ENCODE data around the gene LRRC14B.

The LRRC14B gene

DNA sequence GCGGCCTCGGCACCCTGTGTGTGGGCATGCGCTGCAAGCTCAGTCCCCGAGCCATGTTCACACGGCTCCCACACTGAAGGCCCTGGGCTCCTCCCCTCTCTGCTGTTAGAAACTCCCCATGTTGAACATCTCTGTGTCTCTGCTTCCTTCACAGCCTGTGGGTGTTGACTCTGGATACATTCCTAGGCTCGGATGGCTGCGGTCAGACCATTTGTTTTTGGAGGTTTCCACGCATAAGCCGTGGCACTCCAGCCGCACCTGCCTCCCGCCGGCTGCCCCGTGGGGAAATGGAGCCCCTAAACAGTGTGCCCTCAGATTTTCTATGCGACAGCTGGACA lies 31.2 kb upstream of the LRRC14B start:
- TF ChIP-seq, protein P1, sequence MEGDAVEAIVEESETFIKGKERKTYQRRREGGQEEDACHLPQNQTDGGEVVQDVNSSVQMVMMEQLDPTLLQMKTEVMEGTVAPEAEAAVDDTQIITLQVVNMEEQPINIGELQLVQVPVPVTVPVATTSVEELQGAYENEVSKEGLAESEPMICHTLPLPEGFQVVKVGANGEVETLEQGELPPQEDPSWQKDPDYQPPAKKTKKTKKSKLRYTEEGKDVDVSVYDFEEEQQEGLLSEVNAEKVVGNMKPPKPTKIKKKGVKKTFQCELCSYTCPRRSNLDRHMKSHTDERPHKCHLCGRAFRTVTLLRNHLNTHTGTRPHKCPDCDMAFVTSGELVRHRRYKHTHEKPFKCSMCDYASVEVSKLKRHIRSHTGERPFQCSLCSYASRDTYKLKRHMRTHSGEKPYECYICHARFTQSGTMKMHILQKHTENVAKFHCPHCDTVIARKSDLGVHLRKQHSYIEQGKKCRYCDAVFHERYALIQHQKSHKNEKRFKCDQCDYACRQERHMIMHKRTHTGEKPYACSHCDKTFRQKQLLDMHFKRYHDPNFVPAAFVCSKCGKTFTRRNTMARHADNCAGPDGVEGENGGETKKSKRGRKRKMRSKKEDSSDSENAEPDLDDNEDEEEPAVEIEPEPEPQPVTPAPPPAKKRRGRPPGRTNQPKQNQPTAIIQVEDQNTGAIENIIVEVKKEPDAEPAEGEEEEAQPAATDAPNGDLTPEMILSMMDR (conservative IDR thresholded peaks at IDR 0.05): no peak
- TF ChIP-seq ZFX (IDR thresholded peaks at IDR 0.05): no peak
- no peak overlapping the region for H3K27ac ChIP-seq

DNA sequence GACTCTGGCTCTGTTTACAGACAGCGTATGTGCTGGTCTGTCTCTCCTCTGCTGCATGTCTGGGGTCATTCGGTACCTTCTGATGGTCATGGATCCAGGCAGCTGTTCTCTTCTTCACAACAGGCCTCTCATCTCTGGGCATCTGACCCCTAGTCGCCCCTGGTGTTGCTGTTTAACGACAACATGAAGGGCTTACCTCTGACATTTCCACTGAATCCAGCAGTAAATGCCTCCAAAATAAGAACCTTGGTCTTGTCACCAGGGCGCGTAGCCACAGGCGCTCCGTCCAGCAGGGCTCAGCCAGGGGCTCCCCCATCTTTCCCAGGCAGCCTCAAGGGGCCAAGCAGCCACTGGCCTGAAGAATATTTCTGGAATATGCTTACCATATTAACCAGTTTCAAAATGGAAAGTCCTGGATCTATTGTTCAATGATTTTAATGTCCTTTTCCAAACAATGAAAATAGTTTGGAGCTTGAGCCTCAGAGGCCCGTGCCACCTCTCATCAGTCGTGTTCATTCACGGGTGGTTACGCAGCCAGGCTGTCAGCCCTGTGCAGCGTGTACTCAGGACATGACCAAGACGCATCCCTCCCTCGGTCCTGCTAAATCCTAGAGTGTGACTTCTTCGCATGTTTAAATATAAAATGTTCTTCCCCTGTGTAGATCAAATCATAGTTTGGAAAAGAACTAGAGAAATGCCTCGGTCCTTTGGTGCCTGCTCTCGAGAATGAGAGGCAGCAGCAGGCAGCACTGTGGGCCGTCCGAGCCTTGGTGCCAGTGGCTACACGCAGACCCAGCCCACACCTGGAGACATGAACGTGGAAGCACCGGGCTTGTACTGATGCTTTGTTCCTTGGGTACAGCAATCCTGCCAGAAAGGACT lies 30.1 kb upstream of the LRRC14B start:
- TF ChIP-seq ZFX (IDR thresholded peaks at IDR 0.05): no peak
- TF ChIP-seq, protein P1 (conservative IDR thresholded peaks at IDR 0.05): no peak
- no peak overlapping the region for H3K27ac ChIP-seq

DNA sequence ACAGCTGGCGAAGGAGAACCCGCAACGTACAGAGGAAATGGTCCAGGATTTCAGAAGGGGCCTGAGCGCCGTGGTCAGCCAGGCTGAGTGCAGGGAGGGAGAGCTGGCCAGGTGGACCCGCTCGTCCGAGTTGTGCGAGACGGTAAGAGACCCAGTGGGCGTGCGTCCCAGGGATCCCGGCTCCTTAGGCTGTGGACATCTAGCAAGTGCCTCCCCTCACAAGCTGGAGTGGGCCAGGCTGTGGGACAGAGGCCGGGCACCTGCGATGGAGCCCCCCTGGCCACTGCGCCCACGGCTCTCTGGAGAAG lies 29.5 kb upstream of the LRRC14B start:
- TF ChIP-seq ZFX (IDR thresholded peaks at IDR 0.05): no peak
- TF ChIP-seq, protein P1 (conservative IDR thresholded peaks at IDR 0.05): no peak
- H3K27ac ChIP-seq: no peak overlapping the region

DNA sequence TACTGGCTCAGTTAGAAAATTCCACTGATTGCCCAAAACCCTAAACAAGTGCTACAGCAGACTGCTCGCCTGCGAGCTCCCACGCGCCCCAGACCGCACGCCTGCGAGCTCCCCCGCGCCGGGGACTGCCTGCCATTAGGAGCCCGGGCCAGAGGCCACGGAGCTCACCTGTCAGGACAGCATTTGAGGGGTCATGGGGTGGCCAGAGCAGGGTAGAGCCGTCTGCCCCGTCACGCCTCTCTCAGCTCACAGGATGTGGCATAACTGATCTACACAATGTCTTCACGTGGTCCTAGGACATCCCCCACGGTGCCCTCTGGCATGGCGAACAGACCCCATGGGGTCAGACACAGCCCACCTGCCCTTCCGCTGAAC lies 29.1 kb upstream of the LRRC14B start:
- no peak for TF ChIP-seq ZFX (IDR thresholded peaks at IDR 0.05)
- TF ChIP-seq, protein P1 (conservative IDR thresholded peaks at IDR 0.05): no peak
- no peak overlapping the region for H3K27ac ChIP-seq

DNA sequence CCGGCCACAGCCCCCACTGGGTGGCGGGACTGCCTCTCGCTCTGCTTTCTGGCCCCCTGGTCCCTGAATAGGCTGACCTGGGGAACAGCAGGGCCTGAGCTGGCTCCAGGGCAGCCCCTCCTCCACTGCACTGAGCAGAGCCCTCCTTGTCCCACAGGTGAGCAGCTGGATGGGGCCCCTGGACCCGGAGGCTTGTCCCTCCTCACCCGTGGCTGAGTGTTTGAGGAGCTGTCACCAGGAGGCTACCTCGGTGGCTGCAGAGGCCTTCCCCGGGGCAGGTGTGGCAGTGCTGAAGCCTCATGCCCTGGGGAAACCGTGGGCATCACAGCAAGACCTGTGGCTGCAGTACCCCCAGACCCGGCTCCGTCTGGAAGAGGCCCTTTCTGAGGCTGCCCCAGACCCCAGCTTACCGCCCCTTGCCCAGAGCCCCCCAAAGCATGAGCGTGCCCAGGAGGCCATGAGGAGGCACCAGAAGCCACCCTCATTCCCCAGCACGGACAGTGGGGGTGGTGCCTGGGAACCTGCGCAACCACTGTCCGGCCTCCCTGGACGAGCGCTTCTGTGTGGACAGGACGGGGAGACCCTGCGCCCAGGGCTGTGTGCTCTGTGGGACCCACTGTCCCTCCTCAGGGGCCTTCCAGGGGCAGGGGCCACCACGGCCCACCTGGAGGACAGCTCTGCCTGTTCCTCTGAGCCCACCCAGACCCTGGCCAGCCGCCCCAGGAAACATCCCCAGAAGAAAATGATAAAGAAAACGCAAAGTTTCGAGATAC lies 28.5 kb upstream of the LRRC14B start:
- no peak overlapping the region for H3K27ac ChIP-seq
- TF ChIP-seq, protein P1 (conservative IDR thresholded peaks at IDR 0.05): no peak
- no peak for TF ChIP-seq ZFX (IDR thresholded peaks at IDR 0.05)

DNA sequence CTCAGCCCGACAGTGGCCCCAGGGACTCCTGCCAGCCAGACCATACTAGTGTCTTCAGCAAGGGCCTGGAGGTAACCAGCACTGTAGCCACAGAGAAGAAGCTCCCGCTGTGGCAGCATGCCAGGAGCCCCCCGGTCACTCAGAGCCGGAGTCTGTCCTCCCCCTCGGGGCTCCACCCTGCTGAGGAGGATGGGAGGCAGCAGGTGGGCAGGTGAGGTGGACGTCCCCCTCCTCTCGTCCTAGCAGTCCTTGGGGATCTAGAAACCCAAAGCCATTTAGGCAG lies 28.0 kb upstream of the LRRC14B start:
- no peak overlapping the region for H3K27ac ChIP-seq
- TF ChIP-seq ZFX (IDR thresholded peaks at IDR 0.05): no peak
- TF ChIP-seq, protein P1 (conservative IDR thresholded peaks at IDR 0.05): no peak

DNA sequence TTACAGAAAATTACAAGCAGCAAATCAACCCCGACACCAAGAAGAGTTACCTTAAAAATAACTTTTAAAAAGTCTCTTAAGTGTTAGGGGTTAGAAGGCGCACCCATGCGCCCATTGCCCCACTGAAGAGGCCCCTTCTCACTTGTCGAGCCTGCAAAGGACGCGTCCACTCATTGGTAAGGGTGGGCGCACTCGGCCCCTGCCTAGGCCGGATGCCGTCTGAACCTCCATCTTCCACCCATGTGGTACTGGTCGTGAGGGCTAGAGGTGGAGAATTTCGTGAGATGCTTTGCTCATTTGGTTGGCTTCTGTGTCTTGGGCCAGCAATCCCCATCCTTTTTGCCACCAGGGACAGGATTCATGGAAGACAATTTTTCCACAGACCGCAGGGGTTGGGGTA lies 27.5 kb upstream of the LRRC14B start:
- no peak overlapping the region for H3K27ac ChIP-seq
- TF ChIP-seq ZFX (IDR thresholded peaks at IDR 0.05): no peak
- TF ChIP-seq, protein P1 (conservative IDR thresholded peaks at IDR 0.05): no peak

All from C4-2B (cell line).